ENCODE data around the gene SMYD2. TPM values are rescaled to one million over a fixed set of nuclear protein-coding genes. Genes with fewer than 3 reads are reported as not detected.
A peak's percentile ranks its signal among the peaks of the same experiment; 100 is the strongest.

The SMYD2 gene
- total RNA-seq (ENCODE audit: insufficient read depth, low replicate concordance), result 49.8 TPM

GRCh38 chr1:214281021-214281719, at the start of gene SMYD2:
Gene SMYD2, plus strand, starts transcription at chr1:214281159. Its CDS starts 96 bp downstream, at chr1:214281255.
- DNase-seq (ENCODE audit: low spot score), result peak; percentile 79

DNA sequence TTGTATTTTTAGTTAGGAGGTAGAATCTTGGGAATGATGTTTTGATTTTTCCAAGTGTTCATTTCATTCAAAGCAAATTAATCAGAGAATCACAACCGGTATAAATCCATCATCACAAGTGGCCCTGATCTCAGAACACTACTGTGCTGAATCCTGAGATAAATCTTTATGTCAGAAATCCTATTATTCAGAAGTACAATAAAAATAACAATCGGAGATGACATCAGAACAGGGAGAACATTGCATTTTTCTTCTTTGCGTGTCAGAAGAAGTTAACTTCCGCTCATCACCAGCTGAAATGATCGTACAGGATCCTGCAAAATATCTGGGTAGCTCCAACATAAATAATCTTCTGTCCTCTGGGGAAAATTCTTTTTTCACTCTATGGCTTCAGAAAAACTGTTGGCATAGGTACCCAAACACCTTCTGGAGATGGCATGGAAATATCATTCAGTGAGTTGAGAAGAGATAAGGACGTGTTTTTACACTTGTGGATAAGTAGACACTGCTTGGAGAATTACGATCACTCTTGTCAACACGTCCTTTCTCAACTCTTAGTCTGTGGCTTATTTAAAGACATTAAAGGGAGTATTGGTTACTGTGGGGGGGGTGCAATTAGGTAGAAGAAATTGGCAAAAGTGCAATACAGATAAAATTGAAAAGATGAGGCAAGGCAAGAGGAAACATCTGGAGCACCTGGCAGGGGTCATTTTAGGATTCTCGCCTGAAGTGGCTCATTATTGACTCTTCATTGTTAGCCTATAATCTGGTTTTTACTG, 46.9 kb upstream of the SMYD2 start:
- no peak for DNase-seq (ENCODE audit: low spot score)

- DNase-seq (ENCODE audit: low spot score), result no peak
Measured at GRCh38 chr1:214234635-214235025, 46.3 kb upstream of the SMYD2 start.

DNA sequence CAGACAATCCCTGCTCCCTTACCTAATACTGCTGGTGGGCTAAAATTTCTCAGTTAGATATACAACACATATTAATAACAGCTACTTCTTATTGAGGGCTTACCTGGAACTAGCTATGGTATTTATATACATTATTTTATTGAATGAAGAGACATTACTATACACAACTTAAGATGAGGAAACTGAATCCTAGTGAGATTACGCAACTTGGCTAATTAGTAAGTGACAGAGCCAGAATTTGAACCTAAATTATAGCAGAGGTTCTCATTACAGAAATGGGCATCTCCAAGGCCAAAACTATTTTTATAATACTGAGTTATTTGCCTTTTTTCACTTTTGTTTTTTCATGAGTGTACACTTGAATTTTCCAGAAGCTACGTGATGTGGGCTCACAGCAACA, 44.5 kb upstream of the SMYD2 start:
- DNase-seq (ENCODE audit: low spot score), result no peak

GRCh38 chr1:214241060-214241459, 39.9 kb upstream of the SMYD2 start:
- no peak for DNase-seq (ENCODE audit: low spot score)

GRCh38 chr1:214244252-214244651, 36.7 kb upstream of the SMYD2 start:
- no peak for DNase-seq (ENCODE audit: low spot score)

DNA sequence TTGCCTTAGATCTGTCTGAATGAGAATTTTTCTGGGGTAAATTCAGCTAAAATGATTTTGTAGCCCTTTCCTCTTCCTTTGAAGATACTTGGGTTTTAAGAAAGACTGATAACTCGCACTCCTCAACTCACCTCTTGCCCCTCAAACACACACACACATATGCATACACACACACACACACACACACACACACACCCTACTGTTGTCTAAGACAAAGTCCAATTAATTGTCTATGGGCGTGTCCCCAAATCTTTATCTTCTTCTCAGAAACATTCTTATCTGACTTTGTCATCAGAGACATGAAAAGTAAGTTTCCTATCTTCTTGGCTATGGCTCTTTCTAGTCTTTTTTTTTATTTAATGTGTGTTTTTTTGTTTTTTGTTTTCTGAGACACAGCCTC, 36.1 kb upstream of the SMYD2 start:
- DNase-seq (ENCODE audit: low spot score), result no peak

DNA sequence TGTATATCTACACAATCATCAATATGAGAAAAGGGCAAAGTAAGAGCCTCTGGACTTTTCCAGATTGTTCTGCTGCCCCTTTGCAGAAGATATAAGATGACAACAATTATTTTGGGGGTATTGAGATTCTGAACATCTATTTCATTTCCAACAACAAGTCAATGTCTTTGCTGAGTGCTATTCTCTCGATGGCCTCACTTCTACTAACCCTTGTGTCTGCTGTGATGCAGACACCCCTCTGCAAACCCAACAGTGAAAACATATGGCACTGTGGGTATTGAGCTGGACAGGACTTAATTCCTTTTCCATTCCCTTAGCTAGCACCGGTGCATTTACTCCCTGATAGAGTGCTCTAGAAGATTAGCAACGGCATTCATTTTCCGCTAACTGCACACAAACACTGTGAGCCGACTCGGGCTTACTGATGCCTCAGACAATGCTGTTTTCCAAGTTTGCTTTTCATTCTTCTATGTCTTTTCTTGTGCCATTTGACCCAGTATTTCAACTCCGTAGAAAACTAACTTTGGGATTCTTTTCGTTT, 33.4 kb upstream of the SMYD2 start:
- DNase-seq (ENCODE audit: low spot score), result no peak

DNA sequence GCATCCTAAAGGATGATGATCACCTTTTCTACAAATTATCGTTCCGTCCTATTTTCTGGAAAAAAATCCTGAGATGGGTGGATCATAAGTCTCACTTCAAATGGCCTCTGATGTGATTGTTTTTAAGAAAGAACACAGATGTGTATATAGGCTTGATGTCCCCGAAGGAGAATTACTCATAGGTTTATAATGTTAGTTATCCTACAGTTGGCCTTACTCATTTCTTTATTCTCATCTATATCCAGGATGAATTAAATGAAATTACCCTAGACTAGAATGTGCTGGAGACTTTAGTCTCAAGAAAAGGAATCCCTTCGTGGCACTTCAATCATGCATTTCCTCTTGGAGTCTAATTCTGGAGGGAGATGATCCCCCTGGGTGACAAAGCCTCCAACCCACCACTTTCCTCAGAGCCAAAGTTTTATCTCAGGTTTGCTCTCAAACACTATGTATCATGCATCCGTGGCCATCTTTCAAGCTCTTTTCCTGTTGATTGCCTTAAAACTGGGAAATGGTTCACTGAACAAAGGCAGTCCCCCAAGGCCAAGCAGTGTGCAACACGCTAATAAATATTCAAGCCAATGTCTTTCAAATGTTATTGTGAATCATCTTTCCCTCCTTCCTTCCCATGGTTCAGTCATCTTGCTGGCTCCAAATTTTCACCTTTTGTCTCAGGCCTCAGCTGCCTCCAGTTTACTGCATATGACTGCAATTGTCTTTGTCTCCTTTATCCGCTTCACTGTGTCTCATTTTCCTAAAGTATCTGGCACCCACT, 32.5 kb upstream of the SMYD2 start:
- DNase-seq (ENCODE audit: low spot score), result no peak

DNA sequence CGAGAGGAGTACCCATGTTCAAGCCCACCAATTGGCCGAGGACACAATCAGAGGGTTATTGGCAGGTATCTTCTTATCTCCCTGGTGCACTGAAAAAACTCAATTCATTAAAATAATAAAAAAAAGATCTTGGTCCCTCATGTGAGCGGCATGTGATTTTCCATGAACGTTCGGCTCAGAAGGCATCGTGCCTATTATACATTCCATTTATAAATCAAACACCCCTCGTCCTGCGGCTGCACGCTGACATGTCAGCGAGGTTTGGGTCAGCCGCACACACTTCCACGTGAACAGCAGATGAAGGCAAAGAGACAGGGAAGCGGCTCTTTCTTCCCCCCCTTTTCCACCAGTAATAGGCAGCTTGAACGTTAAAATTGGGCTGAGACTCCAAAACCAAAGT, 31.3 kb upstream of the SMYD2 start:
- no peak for DNase-seq (ENCODE audit: low spot score)

- no peak for DNase-seq (ENCODE audit: low spot score)
Measured at GRCh38 chr1:214251354-214251753, 29.6 kb upstream of the SMYD2 start.

GRCh38 chr1:214255509-214255908, 25.4 kb upstream of the SMYD2 start:
- DNase-seq (ENCODE audit: low spot score), result no peak

DNA sequence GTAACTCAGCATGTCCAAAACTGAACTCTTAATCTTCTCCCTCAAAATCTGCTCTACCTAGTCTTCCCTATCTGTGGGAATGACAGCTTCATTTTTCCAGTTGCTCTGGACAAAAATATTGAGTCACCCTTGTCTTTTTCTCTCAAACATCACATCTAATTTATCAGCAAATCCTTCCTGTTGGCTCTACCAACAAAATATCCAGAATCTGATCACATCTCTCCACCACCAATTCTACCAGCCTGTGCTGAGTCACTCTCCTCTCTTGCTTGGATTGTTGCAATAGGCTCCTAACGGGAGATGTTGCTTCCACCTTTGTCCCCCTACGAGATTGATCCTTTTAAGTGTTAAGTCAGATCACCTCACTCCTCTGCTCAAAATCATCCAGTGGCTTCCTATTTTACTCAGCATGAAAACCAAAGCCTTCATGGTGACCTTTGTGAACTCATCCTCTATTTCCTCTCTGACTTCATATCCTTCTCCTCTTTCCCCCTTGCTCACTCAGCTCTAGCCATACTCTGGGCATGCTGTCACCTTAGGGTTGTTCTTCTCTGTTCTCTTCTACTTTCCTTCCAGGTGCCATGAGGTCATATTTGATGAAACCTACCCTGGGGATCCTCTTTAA, 21.5 kb upstream of the SMYD2 start:
- DNase-seq (ENCODE audit: low spot score), result no peak

DNA sequence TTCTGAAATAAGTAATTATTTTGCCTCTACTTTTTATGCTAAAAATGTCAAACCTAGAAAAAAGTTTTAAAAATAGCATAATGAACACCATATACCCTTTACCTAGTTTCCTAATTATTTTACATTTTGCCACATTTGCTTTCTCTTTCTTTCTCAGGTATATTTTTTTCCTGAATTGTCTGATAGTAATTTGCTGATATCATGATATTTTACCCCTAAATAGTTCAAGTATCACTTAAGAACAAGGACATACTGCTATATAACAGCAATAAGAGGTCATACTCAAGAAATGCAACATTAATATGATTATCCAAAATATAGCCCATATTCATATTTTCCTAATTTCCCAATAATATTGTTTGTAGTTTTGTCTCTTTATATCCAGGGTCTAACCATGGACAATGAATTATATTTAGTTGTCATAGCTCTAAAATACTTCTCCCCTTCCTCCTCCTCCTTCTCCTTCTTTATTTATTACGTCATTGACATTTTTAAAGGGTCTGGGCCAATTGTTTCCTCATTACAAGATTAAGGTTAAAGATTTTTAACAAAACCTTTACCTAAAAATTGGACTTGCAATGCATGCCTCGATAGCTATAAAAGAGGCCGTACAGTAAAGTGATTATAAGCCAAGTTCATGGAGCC, 20.3 kb upstream of the SMYD2 start:
- DNase-seq (ENCODE audit: low spot score), result no peak

- peak; percentile 85 for DNase-seq (ENCODE audit: low spot score)
Measured at GRCh38 chr1:214261206-214262123, 19.5 kb upstream of the SMYD2 start.

GRCh38 chr1:214264196-214264595, 16.8 kb upstream of the SMYD2 start:
- DNase-seq (ENCODE audit: low spot score), result no peak

DNA sequence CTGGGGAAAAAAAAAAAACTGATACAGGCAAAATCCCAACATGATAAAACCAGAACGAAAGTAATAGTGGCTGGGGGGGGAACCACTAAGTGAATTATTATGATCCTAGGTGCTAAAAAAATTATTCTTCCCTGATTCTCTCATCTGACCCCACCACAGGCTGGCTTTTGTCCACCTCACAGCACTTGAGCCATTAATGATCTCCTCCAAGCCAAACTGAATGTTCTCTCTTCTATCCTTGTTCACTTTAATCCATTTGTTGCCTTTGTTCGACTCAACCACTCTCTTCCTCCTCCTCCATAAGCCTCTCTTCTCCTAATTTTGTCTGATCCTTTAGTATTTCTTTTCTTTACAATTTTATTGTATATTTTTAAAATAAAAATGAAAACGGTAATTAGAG, 16.0 kb upstream of the SMYD2 start:
- peak; percentile 46 for DNase-seq (ENCODE audit: low spot score)

GRCh38 chr1:214270097-214270650, 10.8 kb upstream of the SMYD2 start:
- no peak for DNase-seq (ENCODE audit: low spot score)

DNA sequence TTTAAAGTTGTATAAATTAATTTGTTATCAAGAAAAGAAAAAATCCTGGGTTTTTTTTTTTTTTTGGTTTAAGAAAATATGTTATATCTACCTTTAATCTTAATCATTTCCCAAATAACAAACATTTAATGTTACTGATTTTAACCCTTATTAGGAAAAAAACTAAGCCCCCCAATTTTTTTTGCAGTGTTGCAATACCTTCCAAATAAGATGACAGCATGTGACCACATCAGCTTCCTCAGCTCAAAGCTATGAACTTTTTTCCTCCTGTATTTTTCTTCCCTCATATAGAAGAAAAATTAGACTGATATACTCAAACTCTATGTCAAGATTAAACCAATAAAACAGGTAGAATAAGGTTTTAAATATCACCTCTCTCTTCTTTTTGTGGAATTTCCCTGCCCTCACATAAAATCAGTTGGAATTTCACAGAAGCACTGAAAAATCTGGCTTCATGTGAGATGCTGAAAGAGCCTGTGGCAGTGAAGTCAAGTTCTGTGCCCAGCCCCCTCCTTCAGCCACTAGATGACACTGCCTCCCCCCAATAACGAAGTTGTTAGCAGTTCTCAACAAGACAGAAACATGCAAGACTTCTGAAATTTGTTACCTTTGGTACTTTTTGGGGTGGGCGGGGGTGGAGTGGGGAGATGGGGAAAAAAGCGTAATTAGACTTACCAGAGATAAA, 9.6 kb upstream of the SMYD2 start:
- peak; percentile 71 for DNase-seq (ENCODE audit: low spot score)
